HepG2 (cell line): ENCODE measurements around the gene CCDC97. TPM values are rescaled to one million over a fixed set of nuclear protein-coding genes. Genes with fewer than 3 reads are reported as not detected.

ENCODE experiments used
- ATAC-seq: fragments of 200-7000 bp; cut with Tn5 transposase; 3 replicates; pipeline ENCODE4 v1.9.1; 2020; ENCODE audit warnings: mild to moderate bottlenecking, moderate library complexity
- BruUV-seq: library from RNA; stranded (reverse); fragments of 400-500 nt; replicated peaks from 2 replicates; lab custom pipeline; 2021; lab: Mats Ljungman, UMichigan
- CTCF ChIA-PET: fragments of 300-600 bp; formaldehyde crosslinking; extraction: SDS; loops from one replicate; lab custom pipeline; 2021; ENCODE audit warnings: low total read pairs, inconsistent platforms, low intra/inter-chr PET ratio; lab: Yijun Ruan, JAX
- POLR2A ChIA-PET: fragments of 350-600 bp; sonication (Branson Sonifier 250); formaldehyde crosslinking; loops from one replicate; lab custom pipeline; 2020; ENCODE audit warnings: antibody characterized with exemption, inconsistent platforms; lab: Yijun Ruan, JAX
- DNase-seq: peaks from one replicate; pipeline ENCODE4 v3.0.0-alpha.2; 2015; ENCODE audit warnings: low spot score
- FAIRE-seq: peaks from 3 replicates; lab custom pipeline; 2011; peaks lifted over from hg19 to GRCh38; lab: Jason Lieb, UNC
- H2AFZ ChIP-seq: one replicate; pipeline ENCODE4 v1.6.1; 2011; ENCODE audit warnings: low read length, inconsistent platforms
- H3K27ac ChIP-seq: fragments of 300-600 bp; 3 replicates; pipeline ENCODE4 v1.8.0; 2011; ENCODE audit warnings: mixed run types, mild to moderate bottlenecking, mixed read lengths, low read length, inconsistent platforms; ENCODE audit not compliant: insufficient read depth; ENCODE audit errors: extremely low read length
- H3K27me3 ChIP-seq, 2 experiments: fragments of 200-600 bp in 1 of 2; 2 replicates in 1 of 2; 3 replicates in 1 of 2; pipeline versions ENCODE4 v1.6.0 to v1.8.0; 2011; ENCODE audit warnings: low read length in 2 of 2, mild to moderate bottlenecking in 2 of 2, moderate library complexity in 2 of 2, inconsistent platforms in 1 of 2; ENCODE audit not compliant: insufficient read depth in 2 of 2, control insufficient read depth in 1 of 2
- H3K36me3 ChIP-seq, 2 experiments: fragments of 200-600 bp in 1 of 2; replicated peaks in 1 of 2; 2 replicates in 1 of 2; 3 replicates in 1 of 2; pipeline versions ENCODE4 v1.5.1 to v1.8.0; 2011; ENCODE audit warnings: low read length in 2 of 2, inconsistent platforms in 1 of 2; ENCODE audit not compliant: insufficient read depth in 2 of 2, control insufficient read depth in 1 of 2
- H3K4me1 ChIP-seq: 2 replicates; pipeline ENCODE4 v1.5.1; 2012; ENCODE audit warnings: low read length, inconsistent platforms; ENCODE audit not compliant: insufficient read depth
- H3K4me2 ChIP-seq: 2 replicates; pipeline ENCODE4 v1.6.0; 2011; ENCODE audit warnings: low read depth, low read length, inconsistent platforms
- H3K4me3 ChIP-seq, 3 experiments: fragments of 200-600 bp in 1 of 3; sonication (generic), shearing (Covaris generic) in 1 of 3; replicated peaks in 1 of 3; 2 replicates each; pipeline ENCODE4 v1.5.1; 2011 to 2016; ENCODE audit warnings: low read length in 3 of 3, inconsistent platforms in 2 of 3, low read depth in 2 of 3, mild to moderate bottlenecking in 2 of 3, control low read depth in 1 of 3, mixed read lengths in 1 of 3; ENCODE audit not compliant: insufficient read depth in 1 of 3
- H3K79me2 ChIP-seq: one replicate; pipeline ENCODE4 v1.6.1; 2011; ENCODE audit warnings: low read length, inconsistent platforms; ENCODE audit not compliant: insufficient read depth
- H3K9ac ChIP-seq: 2 replicates; pipeline ENCODE4 v1.6.0; 2011; ENCODE audit warnings: mild to moderate bottlenecking, low read depth, low read length, inconsistent platforms; ENCODE audit not compliant: insufficient read depth
- H3K9me3 ChIP-seq: 2 replicates; pipeline ENCODE4 v1.5.1; 2012; ENCODE audit warnings: mild to moderate bottlenecking, low read length
- H4K20me1 ChIP-seq: 2 replicates; pipeline ENCODE4 v1.6.0; 2011; ENCODE audit warnings: inconsistent platforms, mild to moderate bottlenecking, low read length, moderate library complexity; ENCODE audit not compliant: insufficient read depth
- ARNTL ChIP-seq: sonication (generic); formaldehyde crosslinking; IDR thresholded peaks from 2 replicates; pipeline ENCODE4 v1.4.0; 2020; ENCODE audit warnings: mild to moderate bottlenecking, missing genetic modification reagents
- FOXP1 ChIP-seq, 2 experiments: fragments of 450-650 bp in 1 of 2; IDR thresholded peaks; 2 replicates each; pipeline ENCODE4 v1.6.1; 2017 to 2018; ENCODE audit warnings: antibody characterized with exemption in 1 of 2
- GABPA ChIP-seq, 2 experiments: IDR thresholded peaks; 2 replicates each; pipeline ENCODE4 v1.6.1; 2011 to 2016; ENCODE audit warnings: low read depth in 2 of 2, low read length in 1 of 2, missing biosample characterization in 1 of 2, missing genetic modification characterization in 1 of 2
- SCMH1 ChIP-seq: sonication (generic); formaldehyde crosslinking; IDR thresholded peaks from 2 replicates; pipeline ENCODE4 v1.9.0; 2021; ENCODE audit warnings: missing genetic modification reagents, mild to moderate bottlenecking, borderline replicate concordance
- ZNF253 ChIP-seq: sonication (generic); formaldehyde crosslinking; IDR thresholded peaks from 2 replicates; pipeline ENCODE4 v1.8.0; 2022; ENCODE audit warnings: mild to moderate bottlenecking, missing genetic modification reagents, borderline replicate concordance
- ZNF33A ChIP-seq: sonication (generic); formaldehyde crosslinking; IDR thresholded peaks from 2 replicates; pipeline ENCODE4 v1.5.1; 2020; ENCODE audit warnings: missing genetic modification reagents, mild to moderate bottlenecking, moderate library complexity, borderline replicate concordance
- ZNF367 ChIP-seq: sonication (generic); formaldehyde crosslinking; IDR thresholded peaks from 2 replicates; pipeline ENCODE4 v1.4.0; 2020; ENCODE audit warnings: missing genetic modification reagents, borderline replicate concordance
- ZNF451 ChIP-seq: sonication (generic); formaldehyde crosslinking; IDR thresholded peaks from 2 replicates; pipeline ENCODE4 v1.5.0; 2020; ENCODE audit warnings: mild to moderate bottlenecking, missing genetic modification reagents
- ZNF512B ChIP-seq: sonication (generic); formaldehyde crosslinking; IDR thresholded peaks from 2 replicates; pipeline ENCODE4 v1.5.1; 2020; ENCODE audit warnings: missing genetic modification reagents, mild to moderate bottlenecking, borderline replicate concordance
- ZNF639 ChIP-seq: conservative IDR thresholded peaks from 2 replicates; pipeline ENCODE4 v1.6.1; 2018; ENCODE audit warnings: missing genetic modification reagents
- WGBS: methylation state at CpG from one replicate; pipeline ENCODE4 v1.1.6; 2017; ENCODE audit warnings: low lambda C conversion rate; 5-methylcytosine and 5-hydroxymethylcytosine counted together
- in situ Hi-C: cut with HindIII; loops from 2 replicates; pipeline ENCODE4 v1.10.0; 2017; ENCODE audit warnings: low pct_unique_long_range_greater_than_20kb; ENCODE audit not compliant: extremely low pct_ligation_motif_present
- intact Hi-C: fragments of 100-400 bp; cut with micrococcal nuclease; formaldehyde crosslinking; loops from one replicate; pipeline ENCODE4 v1.10.0; 2022; ENCODE audit not compliant: unreplicated experiment
- polyA plus RNA-seq, 8 experiments: library from polyadenylated mRNA; depleted of rRNA in 3 of 8; stranded (reverse) in 7 of 8; unstranded in 1 of 8; fragments of >200 nt; fragmentation: Illumina TruSeq in 4 of 8; extraction: Trizol in 4 of 8; gene quantifications; 2 replicates each; pipeline versions ENCODE4 v1.2.1 to v1.2.3, GENCODE V29; 2011 to 2016; ENCODE audit warnings: low read depth in 4 of 8, missing spikeins in 1 of 8, mixed read lengths in 1 of 8; ENCODE audit not compliant: insufficient read depth in 1 of 8
- total RNA-seq, 5 experiments: library from RNA; depleted of rRNA; stranded (reverse); fragments of >200 nt; fragmentation: Illumina TruSeq; extraction: Trizol; gene quantifications; 2 replicates each; pipeline ENCODE4 v1.2.3, GENCODE V29; 2016; ENCODE audit warnings: low read depth in 1 of 5

The CCDC97 gene
- total and polyA plus RNA-seq, 2 of the 13 experiments (the other 11 are each of a cell fraction or from before 2014, with no cell fraction given): 6.2 to 7.3 TPM

GRCh38 chr19:41328842-41329225, 18.9 kb downstream of the CCDC97 start:
- ATAC-seq (no peak), DNase-seq (no peak), FAIRE-seq (no peak)
- no peaks in the 10 kb centered on the region for H3K9me3 ChIP-seq
- WGBS: 94% methylated on average over 1 of the region's 1 CpG
- H3K4me1 ChIP-seq: peaks cover 36% of the 10 kb centered on the region
- H3K36me3 ChIP-seq: peaks cover 14 to 39% of the 10 kb centered on the region in 2 experiments; a peak in 4 of 5 replicates
- TF ChIP-seq ZNF639 (CRISPR knock-in tag) (no peak), ZNF33A (CRISPR knock-in tag) (no peak), FOXP1 (IDR thresholded peaks at IDR 0.05) (no peak), FOXP1 (CRISPR knock-in tag; IDR thresholded peaks at IDR 0.05) (no peak), ZNF451 (CRISPR knock-in tag) (no peak), ARNTL (CRISPR knock-in tag) (no peak), ZNF512B (CRISPR knock-in tag) (no peak), GABPA (IDR thresholded peaks at IDR 0.05; ENCODE audit: low read depth, low read length) (no peak), GABPA (CRISPR knock-in tag; IDR thresholded peaks at IDR 0.05; ENCODE audit: low read depth) (no peak), ZNF367 (CRISPR knock-in tag) (no peak), SCMH1 (CRISPR knock-in tag) (no peak), ZNF253 (CRISPR knock-in tag) (no peak)
- POLR2A ChIA-PET: interaction anchor here (0.7 to 0.8 kb wide), 2 partner anchors 24 to 111 kb away, joined by 3 read pairs; partner anchors contain the start of gene DMAC2
- H3K9ac ChIP-seq: no peak overlapping the region
- intact Hi-C loops: no loop called here
- H4K20me1 ChIP-seq: no peaks in the 10 kb centered on the region
- no TSS peak for BruUV-seq
- H3K79me2 ChIP-seq: peaks cover 2% of the 10 kb centered on the region
- H3K27me3 ChIP-seq: no peaks in the 10 kb centered on the region
- H3K4me3 ChIP-seq: no peak overlapping the region
- in situ Hi-C loops: no loop called here
- CTCF ChIA-PET: no interaction called here
- H2AFZ ChIP-seq: no peak overlapping the region
- H3K4me2 ChIP-seq: no peak overlapping the region
- no peak overlapping the region for H3K27ac ChIP-seq
